ENCODE measurements around the gene MTSS2.

DNA sequence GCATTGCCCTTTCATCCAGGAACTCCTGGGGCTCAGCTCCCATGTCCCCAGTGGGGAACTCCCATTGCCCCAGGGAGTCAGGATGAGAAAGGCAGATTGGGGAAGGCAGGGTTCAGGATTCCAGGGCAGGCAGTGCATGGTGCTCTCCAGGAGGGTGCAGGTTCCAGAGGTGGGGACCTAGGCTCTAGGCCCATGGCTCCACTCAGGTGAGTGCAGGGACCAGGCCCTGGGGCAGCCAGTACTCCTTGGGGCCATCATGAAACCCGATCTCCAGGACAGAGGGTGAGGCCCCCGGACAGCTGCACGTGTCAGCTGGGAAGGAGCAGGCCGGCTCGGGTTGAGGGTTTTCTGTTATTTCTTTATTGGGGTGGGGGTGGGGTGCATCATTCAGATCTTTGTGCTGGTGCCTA is 1.3 kb upstream of the MTSS2 start:
- TF ChIP-seq, protein P1, sequence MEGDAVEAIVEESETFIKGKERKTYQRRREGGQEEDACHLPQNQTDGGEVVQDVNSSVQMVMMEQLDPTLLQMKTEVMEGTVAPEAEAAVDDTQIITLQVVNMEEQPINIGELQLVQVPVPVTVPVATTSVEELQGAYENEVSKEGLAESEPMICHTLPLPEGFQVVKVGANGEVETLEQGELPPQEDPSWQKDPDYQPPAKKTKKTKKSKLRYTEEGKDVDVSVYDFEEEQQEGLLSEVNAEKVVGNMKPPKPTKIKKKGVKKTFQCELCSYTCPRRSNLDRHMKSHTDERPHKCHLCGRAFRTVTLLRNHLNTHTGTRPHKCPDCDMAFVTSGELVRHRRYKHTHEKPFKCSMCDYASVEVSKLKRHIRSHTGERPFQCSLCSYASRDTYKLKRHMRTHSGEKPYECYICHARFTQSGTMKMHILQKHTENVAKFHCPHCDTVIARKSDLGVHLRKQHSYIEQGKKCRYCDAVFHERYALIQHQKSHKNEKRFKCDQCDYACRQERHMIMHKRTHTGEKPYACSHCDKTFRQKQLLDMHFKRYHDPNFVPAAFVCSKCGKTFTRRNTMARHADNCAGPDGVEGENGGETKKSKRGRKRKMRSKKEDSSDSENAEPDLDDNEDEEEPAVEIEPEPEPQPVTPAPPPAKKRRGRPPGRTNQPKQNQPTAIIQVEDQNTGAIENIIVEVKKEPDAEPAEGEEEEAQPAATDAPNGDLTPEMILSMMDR (IDR thresholded peaks at IDR 0.05) = no peak
- TF ChIP-seq EP300 (IDR thresholded peaks at IDR 0.05) = no peak
- no peak for TF ChIP-seq POLR2AphosphoS5 (IDR thresholded peaks at IDR 0.05)
- no peak for TF ChIP-seq POLR2A (IDR thresholded peaks at IDR 0.05; ENCODE audit: low read depth)

Measured in esophagus muscularis mucosa (tissue), 4 donors.